ENCODE data around the gene WDFY4. TPM values are rescaled to one million over a fixed set of nuclear protein-coding genes. Genes with fewer than 3 reads are reported as not detected.

WDFY4 gene
- total and polyA plus RNA-seq, 2 of the 13 experiments (the other 11 are each of a cell fraction or from before 2014, with no cell fraction given), result not detected

DNA sequence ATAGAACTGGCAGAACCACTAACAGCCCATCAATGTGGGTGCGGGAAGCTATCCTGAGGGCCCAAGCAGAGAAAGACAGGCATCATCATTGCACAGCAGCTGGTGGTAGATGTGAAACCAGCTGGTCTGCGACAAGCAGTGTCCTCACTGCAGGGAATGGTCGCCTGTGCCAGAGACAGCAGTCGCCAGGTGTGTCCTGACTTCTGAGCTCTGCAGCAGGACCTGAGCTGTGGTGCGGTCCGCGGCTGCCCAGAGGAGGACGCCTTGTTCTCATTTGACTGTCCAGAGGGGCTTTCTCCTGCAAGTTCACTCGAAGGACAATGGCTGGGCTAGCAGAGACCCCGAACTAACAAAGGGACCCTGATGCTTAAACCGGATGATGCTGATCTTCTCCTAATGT lies 157.6 kb downstream of the WDFY4 start:
- no peak for DNase-seq (ENCODE audit: low spot score)
- Histone ChIP-seq H4K20me1 (ENCODE audit: insufficient read depth, low read length) (no peaks in the 10 kb centered on the region), H3K9me3 (ENCODE audit: low read length) (no peaks in the 10 kb centered on the region), H2AFZ (ENCODE audit: low read length) (no peak overlapping the region), H3K79me2 (ENCODE audit: insufficient read depth, low read length) (no peaks in the 10 kb centered on the region), H3K4me1 (ENCODE audit: insufficient read depth, low read length) (no peaks in the 10 kb centered on the region), H3K4me2 (ENCODE audit: low read depth, low read length) (no peak overlapping the region), H3K27me3 (ENCODE audit: control insufficient read depth in 1 of 2, insufficient read depth in 2 of 2, low read length in 2 of 2) (peaks cover 1 to 20% of the 10 kb centered on the region in 2 experiments; a peak in 2 of 5 replicates), H3K36me3 (replicated peaks in 1 of 2; ENCODE audit: control insufficient read depth in 1 of 2, insufficient read depth in 2 of 2, low read length in 2 of 2) (no peaks in the 10 kb centered on the region), H3K27ac (ENCODE audit: extremely low read length, insufficient read depth, low read length) (no peak overlapping the region), H3K9ac (ENCODE audit: insufficient read depth, low read depth, low read length) (no peak overlapping the region), H3K4me3 (replicated peaks in 1 of 3; ENCODE audit: insufficient read depth in 1 of 3, low read depth in 2 of 3, low read length in 3 of 3) (no peak overlapping the region)
- in situ Hi-C loops (cut with HindIII; ENCODE audit: extremely low pct_ligation_motif_present, low pct_unique_long_range_greater_than_20kb) (no loop called here), intact Hi-C loops (cut with micrococcal nuclease; ENCODE audit: unreplicated experiment) (no loop called here)
- TF ChIP-seq, protein P1, sequence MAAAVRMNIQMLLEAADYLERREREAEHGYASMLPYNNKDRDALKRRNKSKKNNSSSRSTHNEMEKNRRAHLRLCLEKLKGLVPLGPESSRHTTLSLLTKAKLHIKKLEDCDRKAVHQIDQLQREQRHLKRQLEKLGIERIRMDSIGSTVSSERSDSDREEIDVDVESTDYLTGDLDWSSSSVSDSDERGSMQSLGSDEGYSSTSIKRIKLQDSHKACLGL (CRISPR knock-in tag; IDR thresholded peaks at IDR 0.05), result no peak
- TF ChIP-seq TFAP4 (IDR thresholded peaks at IDR 0.05; ENCODE audit: borderline replicate concordance, low read depth) (no peak), ZNF124 (CRISPR knock-in tag; IDR thresholded peaks at IDR 0.05) (no peak)
- no peak for ATAC-seq
- ChIA-PET POLR2A (no interaction called here), CTCF (ENCODE audit: low intra/inter-chr PET ratio, low total read pairs) (no interaction called here)
- WGBS (ENCODE audit: low lambda C conversion rate), result 7% methylated on average over 2 of the region's 11 CpGs
- FAIRE-seq, result no peak
- BruUV-seq (replicated peaks), result no TSS peak

- in situ Hi-C loops (cut with HindIII; ENCODE audit: extremely low pct_ligation_motif_present, low pct_unique_long_range_greater_than_20kb) (no loop called here), intact Hi-C loops (cut with micrococcal nuclease; ENCODE audit: unreplicated experiment) (no loop called here)
- Histone ChIP-seq H3K79me2 (ENCODE audit: insufficient read depth, low read length) (no peaks in the 10 kb centered on the region), H3K9me3 (ENCODE audit: low read length) (no peaks in the 10 kb centered on the region), H3K4me1 (ENCODE audit: insufficient read depth, low read length) (no peaks in the 10 kb centered on the region), H3K4me2 (ENCODE audit: low read depth, low read length) (no peak overlapping the region), H3K4me3 (replicated peaks in 1 of 3; ENCODE audit: insufficient read depth in 1 of 3, low read depth in 2 of 3, low read length in 3 of 3) (no peak overlapping the region), H2AFZ (ENCODE audit: low read length) (no peak overlapping the region), H3K27me3 (ENCODE audit: control insufficient read depth in 1 of 2, insufficient read depth in 2 of 2, low read length in 2 of 2) (peaks cover 1 to 22% of the 10 kb centered on the region in 2 experiments; a peak in 2 of 5 replicates), H3K9ac (ENCODE audit: insufficient read depth, low read depth, low read length) (no peak overlapping the region), H3K27ac (ENCODE audit: extremely low read length, insufficient read depth, low read length) (no peak overlapping the region), H4K20me1 (ENCODE audit: insufficient read depth, low read length) (no peaks in the 10 kb centered on the region), H3K36me3 (replicated peaks in 1 of 2; ENCODE audit: control insufficient read depth in 1 of 2, insufficient read depth in 2 of 2, low read length in 2 of 2) (no peaks in the 10 kb centered on the region)
- ChIA-PET CTCF (ENCODE audit: low intra/inter-chr PET ratio, low total read pairs) (no interaction called here), POLR2A (no interaction called here)
- no peak for ATAC-seq
- no peak for DNase-seq (ENCODE audit: low spot score)
- TF ChIP-seq ELK4 (CRISPR knock-in tag; IDR thresholded peaks at IDR 0.05; ENCODE audit: borderline replicate concordance) (no peak), ZC3H13 (CRISPR knock-in tag; IDR thresholded peaks at IDR 0.05) (no peak)
- TF ChIP-seq, protein P2, sequence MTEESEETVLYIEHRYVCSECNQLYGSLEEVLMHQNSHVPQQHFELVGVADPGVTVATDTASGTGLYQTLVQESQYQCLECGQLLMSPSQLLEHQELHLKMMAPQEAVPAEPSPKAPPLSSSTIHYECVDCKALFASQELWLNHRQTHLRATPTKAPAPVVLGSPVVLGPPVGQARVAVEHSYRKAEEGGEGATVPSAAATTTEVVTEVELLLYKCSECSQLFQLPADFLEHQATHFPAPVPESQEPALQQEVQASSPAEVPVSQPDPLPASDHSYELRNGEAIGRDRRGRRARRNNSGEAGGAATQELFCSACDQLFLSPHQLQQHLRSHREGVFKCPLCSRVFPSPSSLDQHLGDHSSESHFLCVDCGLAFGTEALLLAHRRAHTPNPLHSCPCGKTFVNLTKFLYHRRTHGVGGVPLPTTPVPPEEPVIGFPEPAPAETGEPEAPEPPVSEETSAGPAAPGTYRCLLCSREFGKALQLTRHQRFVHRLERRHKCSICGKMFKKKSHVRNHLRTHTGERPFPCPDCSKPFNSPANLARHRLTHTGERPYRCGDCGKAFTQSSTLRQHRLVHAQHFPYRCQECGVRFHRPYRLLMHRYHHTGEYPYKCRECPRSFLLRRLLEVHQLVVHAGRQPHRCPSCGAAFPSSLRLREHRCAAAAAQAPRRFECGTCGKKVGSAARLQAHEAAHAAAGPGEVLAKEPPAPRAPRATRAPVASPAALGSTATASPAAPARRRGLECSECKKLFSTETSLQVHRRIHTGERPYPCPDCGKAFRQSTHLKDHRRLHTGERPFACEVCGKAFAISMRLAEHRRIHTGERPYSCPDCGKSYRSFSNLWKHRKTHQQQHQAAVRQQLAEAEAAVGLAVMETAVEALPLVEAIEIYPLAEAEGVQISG (CRISPR knock-in tag; IDR thresholded peaks at IDR 0.05), result no peak
- BruUV-seq (replicated peaks), result no TSS peak
- FAIRE-seq, result no peak
Measured at GRCh38 chr10:48843198-48843597, 158.5 kb downstream of the WDFY4 start.

Measured in HepG2 (cell line).